ENCODE results near the gene GFPT1.

GFPT1 gene

GRCh38 chr2:69375494-69376353 lies 11.3 kb downstream of the GFPT1 start:
- TF ChIP-seq CTCF (conservative IDR thresholded peaks at IDR 0.05; ENCODE audit: low read depth, low read length): peak; percentile 52
- no peak for DNase-seq (ENCODE audit: low read depth)
- H3K4me3 ChIP-seq (ENCODE audit: low read length): no peak overlapping the region

- DNase-seq (ENCODE audit: low read depth): no peak
- H3K4me3 ChIP-seq (ENCODE audit: low read length): no peak overlapping the region
- TF ChIP-seq CTCF (conservative IDR thresholded peaks at IDR 0.05; ENCODE audit: low read depth, low read length): no peak
Measured at GRCh38 chr2:69372767-69373166, 14.3 kb downstream of the GFPT1 start.

GRCh38 chr2:69369802-69370201 lies 17.2 kb downstream of the GFPT1 start:
- no peak for TF ChIP-seq CTCF (conservative IDR thresholded peaks at IDR 0.05; ENCODE audit: low read depth, low read length)
- no peak for DNase-seq (ENCODE audit: low read depth)

GRCh38 chr2:69368588-69368987 lies 18.4 kb downstream of the GFPT1 start:
- TF ChIP-seq CTCF (conservative IDR thresholded peaks at IDR 0.05; ENCODE audit: low read depth, low read length): no peak
- DNase-seq (ENCODE audit: low read depth): no peak

More at GRCh38 chr2:69369802-69370201, 17.2 kb downstream of the GFPT1 start:
- no peak overlapping the region for H3K4me3 ChIP-seq (ENCODE audit: low read length)

GRCh38 chr2:69359371-69359770 lies 27.7 kb downstream of the GFPT1 start:
- DNase-seq (ENCODE audit: low read depth): no peak
- TF ChIP-seq CTCF (conservative IDR thresholded peaks at IDR 0.05; ENCODE audit: low read depth, low read length): no peak
- H3K4me3 ChIP-seq (ENCODE audit: low read length): no peak overlapping the region

More at GRCh38 chr2:69368588-69368987, 18.4 kb downstream of the GFPT1 start:
- H3K4me3 ChIP-seq (ENCODE audit: low read length): no peak overlapping the region

- no peak overlapping the region for H3K4me3 ChIP-seq (ENCODE audit: low read length)
Measured at GRCh38 chr2:69358914-69359313, 28.1 kb downstream of the GFPT1 start.

More at GRCh38 chr2:69358914-69359313, 28.1 kb downstream of the GFPT1 start:
- no peak for DNase-seq (ENCODE audit: low read depth)
- TF ChIP-seq CTCF (conservative IDR thresholded peaks at IDR 0.05; ENCODE audit: low read depth, low read length): no peak
